A549 (cell line): ENCODE results near the gene TEX22. TPM values are rescaled to one million over a fixed set of nuclear protein-coding genes. Genes with fewer than 3 reads are reported as not detected.

Source experiments
- ATAC-seq, 2 experiments: fragments of 200-7000 bp in 1 of 2; fragments of >200 bp in 1 of 2; cut with Nextera tagmentation in 1 of 2; cut with Tn5 transposase in 1 of 2; 3 replicates each; pipeline versions ENCODE4 v1.8.0 to v1.9.1; 2018 to 2020; ENCODE audit warnings: mild to moderate bottlenecking in 1 of 2, moderate library complexity in 1 of 2
- CTCF ChIA-PET: fragments of 300-600 bp; sonication (Branson Sonifier 250); formaldehyde crosslinking; extraction: SDS; loops from one replicate; lab custom pipeline; 2021; ENCODE audit warnings: antibody characterized with exemption, inconsistent platforms; lab: Yijun Ruan, JAX
- POLR2A ChIA-PET: fragments of 350-600 bp; formaldehyde crosslinking; extraction: SDS; loops from one replicate; lab custom pipeline; 2021; ENCODE audit warnings: antibody characterized with exemption, inconsistent platforms; lab: Yijun Ruan, JAX
- DNase-seq, 2 experiments: peaks; one replicate each; pipeline versions ENCODE4 v3.0.0 to v3.0.0-alpha.2; 2011 to 2016; ENCODE audit warnings: low read depth in 1 of 2, low spot score in 1 of 2
- FAIRE-seq: peaks from 2 replicates; lab custom pipeline; 2011; peaks lifted over from hg19 to GRCh38; lab: Jason Lieb, UNC
- H3K27ac ChIP-seq, 2 experiments: fragments of >200 bp; sonication (Bioruptor Twin); formaldehyde crosslinking; 3 replicates each; pipeline ENCODE4 v1.5.1; 2016 to 2017
- H3K4me1 ChIP-seq: fragments of >200 bp; sonication (Bioruptor Twin); formaldehyde crosslinking; 3 replicates; pipeline ENCODE4 v1.6.1; 2016
- H3K4me2 ChIP-seq: fragments of >200 bp; sonication (Bioruptor Twin); formaldehyde crosslinking; 3 replicates; pipeline ENCODE4 v1.6.1; 2016
- H3K4me3 ChIP-seq: fragments of >200 bp; sonication (Bioruptor Twin); formaldehyde crosslinking; 3 replicates; pipeline ENCODE4 v1.5.1; 2016
- H3K9me3 ChIP-seq: fragments of >200 bp; sonication (Bioruptor Twin); formaldehyde crosslinking; 3 replicates; pipeline ENCODE4 v1.6.1; 2016
- CEBPB ChIP-seq, 2 experiments: fragments of >200 bp in 1 of 2; sonication (Bioruptor Twin) in 1 of 2; formaldehyde crosslinking in 1 of 2; IDR thresholded peaks; 2 replicates each; pipeline ENCODE4 v1.6.1; 2012 to 2016
- EHF ChIP-seq: fragments of 250-450 bp; sonication (Bioruptor Pico); IDR thresholded peaks from 2 replicates; pipeline ENCODE4 v1.5.0; 2020; ENCODE audit warnings: mild to moderate bottlenecking
- EP300 ChIP-seq, 2 experiments: fragments of >200 bp; sonication (Bioruptor Twin); formaldehyde crosslinking; IDR thresholded peaks; 2 replicates in 1 of 2; 3 replicates in 1 of 2; pipeline ENCODE4 v1.6.1; 2016 to 2017
- FOSB ChIP-seq: fragments of 250-450 bp; sonication (Bioruptor Pico); IDR thresholded peaks from 2 replicates; pipeline ENCODE4 v1.5.0; 2020; ENCODE audit warnings: mild to moderate bottlenecking, moderate library complexity
- FOSL2 ChIP-seq, 2 experiments: fragments of 450-650 bp in 1 of 2; fragments of >200 bp in 1 of 2; sonication (Bioruptor Twin) in 1 of 2; formaldehyde crosslinking; IDR thresholded peaks; 2 replicates each; pipeline versions ENCODE4 v1.5.0 to v1.6.1; 2016 to 2020; ENCODE audit warnings: mild to moderate bottlenecking in 1 of 2, moderate library complexity in 1 of 2
- FOXS1 ChIP-seq: fragments of 250-450 bp; sonication (Bioruptor Pico); IDR thresholded peaks from 2 replicates; pipeline ENCODE4 v1.5.0; 2020; ENCODE audit warnings: mild to moderate bottlenecking, moderate library complexity
- GATA3 ChIP-seq: IDR thresholded peaks from 2 replicates; pipeline ENCODE4 v1.6.1; 2012; ENCODE audit warnings: borderline replicate concordance
- HOXB13 ChIP-seq: fragments of 250-450 bp; sonication (Bioruptor Pico); IDR thresholded peaks from 2 replicates; pipeline ENCODE4 v1.5.0; 2020; ENCODE audit warnings: low read depth, mild to moderate bottlenecking, moderate library complexity
- HOXB5 ChIP-seq: fragments of 250-450 bp; sonication (Bioruptor Pico); IDR thresholded peaks from 2 replicates; pipeline ENCODE4 v1.5.0; 2020; ENCODE audit warnings: mild to moderate bottlenecking, moderate library complexity
- KDM1A ChIP-seq: fragments of 200-600 bp; sonication (generic); IDR thresholded peaks from 2 replicates; pipeline ENCODE4 v1.6.1; 2016; ENCODE audit warnings: low read depth, mild to moderate bottlenecking
- KDM5A ChIP-seq: fragments of 200-600 bp; sonication (generic); IDR thresholded peaks from 2 replicates; pipeline ENCODE4 v1.6.1; 2016; ENCODE audit warnings: antibody characterized with exemption, mild to moderate bottlenecking
- MAZ ChIP-seq: fragments of 150-350 bp; IDR thresholded peaks from 2 replicates; pipeline ENCODE4 v1.6.1; 2014; ENCODE audit warnings: antibody characterized with exemption, low read depth, low read length, borderline replicate concordance
- PHF8 ChIP-seq: fragments of 200-600 bp; sonication (generic); IDR thresholded peaks from 2 replicates; pipeline ENCODE4 v1.6.1; 2016; ENCODE audit warnings: low read depth, mild to moderate bottlenecking, antibody characterized with exemption, moderate library complexity, borderline replicate concordance
- RCOR1 ChIP-seq: fragments of 150-350 bp; IDR thresholded peaks from 2 replicates; pipeline ENCODE4 v1.6.1; 2014; ENCODE audit warnings: antibody characterized with exemption, low read length, low read depth
- ZFP36 ChIP-seq: fragments of 450-650 bp; IDR thresholded peaks from 2 replicates; pipeline ENCODE4 v1.6.1; 2014; ENCODE audit warnings: borderline replicate concordance; ENCODE audit not compliant: partially characterized antibody
- WGBS: methylation state at CpG from one replicate; pipeline ENCODE4 v1.1.6; 2017; ENCODE audit errors: missing lambda C conversion rate; 5-methylcytosine and 5-hydroxymethylcytosine counted together
- polyA plus RNA-seq, 4 experiments: library from polyadenylated mRNA; depleted of rRNA in 3 of 4; stranded (reverse); fragments of >200 nt; fragmentation: RNase III in 1 of 4; extraction: RNeasy Plus Mini Kit Qiagen cat#74134 plus additional on column Dnase treatment in 1 of 4; gene quantifications; 2 replicates in 3 of 4; 3 replicates in 1 of 4; pipeline ENCODE4 v1.2.3, GENCODE V29; 2011 to 2017
- TF ChIP-seq, protein P1 (sequence below): IDR thresholded peaks from 2 replicates; pipeline ENCODE4 v1.6.1; 2012
- TF ChIP-seq, protein P2 (sequence below): fragments of >200 bp; sonication (Bioruptor Twin); formaldehyde crosslinking; IDR thresholded peaks from 3 replicates; pipeline ENCODE4 v1.5.1; 2016
- TF ChIP-seq, protein P3 (sequence below): fragments of 250-450 bp; sonication (Bioruptor Pico); IDR thresholded peaks from 2 replicates; pipeline ENCODE4 v1.5.0; 2020; ENCODE audit warnings: low read depth, mild to moderate bottlenecking, moderate library complexity
- TF ChIP-seq, protein P4 (sequence below): fragments of 150-350 bp; IDR thresholded peaks from 2 replicates; pipeline ENCODE4 v1.6.1; 2014; ENCODE audit warnings: low read depth, mild to moderate bottlenecking, low read length
- TF ChIP-seq, protein P5 (sequence below): fragments of 250-450 bp; sonication (Bioruptor Pico); IDR thresholded peaks from 2 replicates; pipeline ENCODE4 v1.5.0; 2021; ENCODE audit warnings: mild to moderate bottlenecking, moderate library complexity, borderline replicate concordance
- TF ChIP-seq, protein P6 (sequence below): fragments of 450-650 bp; IDR thresholded peaks from 2 replicates; pipeline ENCODE4 v1.6.1; 2014; ENCODE audit warnings: antibody characterized with exemption

TEX22 gene
- polyA plus RNA-seq, 2 of the 4 experiments (the other 2 are of a cell fraction), result 0.06 to 0.23 TPM

DNA sequence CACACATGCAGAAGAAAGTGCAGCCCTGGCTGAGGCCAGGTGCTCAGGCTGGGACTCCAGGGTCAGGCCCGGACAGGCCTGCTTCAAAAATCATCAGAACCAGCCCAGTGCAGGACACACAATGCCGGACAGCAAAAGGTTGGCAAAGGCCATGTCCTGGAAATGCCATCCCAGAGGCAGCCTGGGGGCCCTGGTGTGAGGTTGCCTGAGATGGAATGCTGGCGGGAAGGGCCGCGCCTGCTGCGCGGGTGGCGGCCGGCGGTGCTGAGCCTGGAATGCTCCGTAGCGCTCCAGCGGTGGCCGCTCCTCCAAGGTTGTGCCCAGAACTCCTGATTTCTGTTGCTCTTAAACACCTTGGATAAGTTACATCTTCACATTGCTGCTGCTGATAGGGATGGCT, 54.6 kb downstream of the TEX22 start (continued):
- TF ChIP-seq FOXS1 (CRISPR knock-in tag), result no peak
- TF ChIP-seq, protein P1, sequence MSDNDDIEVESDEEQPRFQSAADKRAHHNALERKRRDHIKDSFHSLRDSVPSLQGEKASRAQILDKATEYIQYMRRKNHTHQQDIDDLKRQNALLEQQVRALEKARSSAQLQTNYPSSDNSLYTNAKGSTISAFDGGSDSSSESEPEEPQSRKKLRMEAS, result no peak
- no peak for TF ChIP-seq KDM1A

DNA sequence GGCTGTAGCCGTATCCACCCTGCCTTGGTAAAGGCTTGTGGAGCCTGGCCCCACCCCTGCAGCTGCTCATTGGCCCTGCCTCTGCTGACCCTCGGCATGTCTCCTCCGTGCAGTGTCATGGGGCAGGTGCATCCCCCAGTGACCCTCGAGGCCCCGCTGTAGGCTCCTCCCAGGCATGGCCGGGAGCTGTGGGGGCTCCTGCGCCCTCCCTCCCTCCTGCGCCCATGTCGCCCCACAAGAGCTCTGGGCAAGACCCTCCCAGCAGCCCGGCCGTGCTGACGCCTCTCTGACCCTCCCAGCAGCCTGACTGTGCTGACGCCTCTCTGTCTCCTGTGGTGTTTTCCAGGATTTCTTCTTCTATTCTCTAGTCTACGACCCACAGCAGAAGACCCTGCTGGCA, 55.5 kb downstream of the TEX22 start:
- WGBS, result 93% methylated on average over 13 of the region's 14 CpGs
- Histone ChIP-seq H3K4me3 (no peak overlapping the region), H3K4me1 (no peaks in the 10 kb centered on the region), H3K27ac (no peak overlapping the region), H3K9me3 (no peaks in the 10 kb centered on the region), H3K4me2 (no peak overlapping the region)
- ChIA-PET POLR2A (interaction anchor here (0.7 kb wide), 1 partner anchor 36 kb away, joined by 4 read pairs; no protein-coding TSS in a partner anchor), CTCF (interaction anchor here (0.9 to 6.8 kb wide), 7 partner anchors 10 to 36 kb away, joined by 3 to 34 read pairs (median 5); no protein-coding TSS in a partner anchor)
- DNase-seq, result no peak
- FAIRE-seq, result no peak
- ATAC-seq, result no peak
- TF ChIP-seq, protein P1, result no peak
- TF ChIP-seq EP300 (IDR thresholded peaks at IDR 0.05) (no peak), PHF8 (no peak), GATA3 (no peak)

DNA sequence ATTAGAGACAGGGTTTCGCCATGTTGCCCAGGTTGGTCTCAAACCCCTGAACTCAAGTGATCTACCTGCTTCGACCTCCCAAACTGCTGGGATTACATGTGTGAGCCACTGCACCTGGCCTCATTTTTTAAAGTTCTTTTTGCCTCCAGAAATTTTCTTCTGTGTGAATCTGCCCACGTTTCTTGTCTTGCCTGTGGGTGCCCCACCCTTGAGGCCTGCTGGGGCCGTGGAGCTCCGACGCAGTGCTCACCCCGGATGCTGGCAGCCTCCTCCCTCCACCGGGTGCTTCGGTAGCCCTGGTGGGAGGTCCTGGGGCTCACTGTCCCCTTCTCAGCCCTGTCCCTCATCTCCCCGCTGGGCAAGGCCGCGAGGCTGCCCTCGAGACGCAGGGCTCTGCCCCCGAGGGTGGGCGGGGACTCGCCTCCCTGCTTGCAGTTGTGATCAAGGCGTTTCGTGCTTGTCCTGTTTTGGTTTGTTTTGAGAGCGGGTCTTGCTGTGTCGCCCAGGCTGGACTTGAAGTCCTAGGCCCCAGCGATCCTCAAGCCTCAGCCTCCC, 56.8 kb downstream of the TEX22 start:
- Histone ChIP-seq H3K27ac (no peak overlapping the region), H3K4me2 (no peak overlapping the region), H3K9me3 (no peaks in the 10 kb centered on the region), H3K4me1 (no peaks in the 10 kb centered on the region), H3K4me3 (no peak overlapping the region)
- ChIA-PET CTCF (interaction anchor here (0.7 to 6.8 kb wide), 3 partner anchors 16 to 35 kb away, joined by 3 to 34 read pairs (median 5); no protein-coding TSS in a partner anchor), POLR2A (no interaction called here)
- TF ChIP-seq FOXS1 (CRISPR knock-in tag), result no peak
- TF ChIP-seq, protein P2, sequence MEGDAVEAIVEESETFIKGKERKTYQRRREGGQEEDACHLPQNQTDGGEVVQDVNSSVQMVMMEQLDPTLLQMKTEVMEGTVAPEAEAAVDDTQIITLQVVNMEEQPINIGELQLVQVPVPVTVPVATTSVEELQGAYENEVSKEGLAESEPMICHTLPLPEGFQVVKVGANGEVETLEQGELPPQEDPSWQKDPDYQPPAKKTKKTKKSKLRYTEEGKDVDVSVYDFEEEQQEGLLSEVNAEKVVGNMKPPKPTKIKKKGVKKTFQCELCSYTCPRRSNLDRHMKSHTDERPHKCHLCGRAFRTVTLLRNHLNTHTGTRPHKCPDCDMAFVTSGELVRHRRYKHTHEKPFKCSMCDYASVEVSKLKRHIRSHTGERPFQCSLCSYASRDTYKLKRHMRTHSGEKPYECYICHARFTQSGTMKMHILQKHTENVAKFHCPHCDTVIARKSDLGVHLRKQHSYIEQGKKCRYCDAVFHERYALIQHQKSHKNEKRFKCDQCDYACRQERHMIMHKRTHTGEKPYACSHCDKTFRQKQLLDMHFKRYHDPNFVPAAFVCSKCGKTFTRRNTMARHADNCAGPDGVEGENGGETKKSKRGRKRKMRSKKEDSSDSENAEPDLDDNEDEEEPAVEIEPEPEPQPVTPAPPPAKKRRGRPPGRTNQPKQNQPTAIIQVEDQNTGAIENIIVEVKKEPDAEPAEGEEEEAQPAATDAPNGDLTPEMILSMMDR, result no peak
- no peak for TF ChIP-seq GATA3
- TF ChIP-seq FOSL2 (IDR thresholded peaks at IDR 0.05), result no peak
- no peak for TF ChIP-seq FOSL2 (CRISPR knock-in tag; IDR thresholded peaks at IDR 0.05)
- TF ChIP-seq, protein P1, result no peak
- no peak for TF ChIP-seq FOSB
- TF ChIP-seq, protein P3, sequence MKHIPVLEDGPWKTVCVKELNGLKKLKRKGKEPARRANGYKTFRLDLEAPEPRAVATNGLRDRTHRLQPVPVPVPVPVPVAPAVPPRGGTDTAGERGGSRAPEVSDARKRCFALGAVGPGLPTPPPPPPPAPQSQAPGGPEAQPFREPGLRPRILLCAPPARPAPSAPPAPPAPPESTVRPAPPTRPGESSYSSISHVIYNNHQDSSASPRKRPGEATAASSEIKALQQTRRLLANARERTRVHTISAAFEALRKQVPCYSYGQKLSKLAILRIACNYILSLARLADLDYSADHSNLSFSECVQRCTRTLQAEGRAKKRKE, result no peak
- TF ChIP-seq MAZ, result no peak
- TF ChIP-seq KDM5A, result no peak
- TF ChIP-seq, protein P4, sequence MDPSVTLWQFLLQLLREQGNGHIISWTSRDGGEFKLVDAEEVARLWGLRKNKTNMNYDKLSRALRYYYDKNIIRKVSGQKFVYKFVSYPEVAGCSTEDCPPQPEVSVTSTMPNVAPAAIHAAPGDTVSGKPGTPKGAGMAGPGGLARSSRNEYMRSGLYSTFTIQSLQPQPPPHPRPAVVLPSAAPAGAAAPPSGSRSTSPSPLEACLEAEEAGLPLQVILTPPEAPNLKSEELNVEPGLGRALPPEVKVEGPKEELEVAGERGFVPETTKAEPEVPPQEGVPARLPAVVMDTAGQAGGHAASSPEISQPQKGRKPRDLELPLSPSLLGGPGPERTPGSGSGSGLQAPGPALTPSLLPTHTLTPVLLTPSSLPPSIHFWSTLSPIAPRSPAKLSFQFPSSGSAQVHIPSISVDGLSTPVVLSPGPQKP, result no peak
- TF ChIP-seq ZFP36, result no peak
- TF ChIP-seq, protein P5, sequence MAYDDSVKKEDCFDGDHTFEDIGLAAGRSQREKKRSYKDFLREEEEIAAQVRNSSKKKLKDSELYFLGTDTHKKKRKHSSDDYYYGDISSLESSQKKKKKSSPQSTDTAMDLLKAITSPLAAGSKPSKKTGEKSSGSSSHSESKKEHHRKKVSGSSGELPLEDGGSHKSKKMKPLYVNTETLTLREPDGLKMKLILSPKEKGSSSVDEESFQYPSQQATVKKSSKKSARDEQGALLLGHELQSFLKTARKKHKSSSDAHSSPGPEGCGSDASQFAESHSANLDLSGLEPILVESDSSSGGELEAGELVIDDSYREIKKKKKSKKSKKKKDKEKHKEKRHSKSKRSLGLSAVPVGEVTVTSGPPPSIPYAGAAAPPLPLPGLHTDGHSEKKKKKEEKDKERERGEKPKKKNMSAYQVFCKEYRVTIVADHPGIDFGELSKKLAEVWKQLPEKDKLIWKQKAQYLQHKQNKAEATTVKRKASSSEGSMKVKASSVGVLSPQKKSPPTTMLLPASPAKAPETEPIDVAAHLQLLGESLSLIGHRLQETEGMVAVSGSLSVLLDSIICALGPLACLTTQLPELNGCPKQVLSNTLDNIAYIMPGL (CRISPR knock-in tag), result no peak
- TF ChIP-seq, protein P6, sequence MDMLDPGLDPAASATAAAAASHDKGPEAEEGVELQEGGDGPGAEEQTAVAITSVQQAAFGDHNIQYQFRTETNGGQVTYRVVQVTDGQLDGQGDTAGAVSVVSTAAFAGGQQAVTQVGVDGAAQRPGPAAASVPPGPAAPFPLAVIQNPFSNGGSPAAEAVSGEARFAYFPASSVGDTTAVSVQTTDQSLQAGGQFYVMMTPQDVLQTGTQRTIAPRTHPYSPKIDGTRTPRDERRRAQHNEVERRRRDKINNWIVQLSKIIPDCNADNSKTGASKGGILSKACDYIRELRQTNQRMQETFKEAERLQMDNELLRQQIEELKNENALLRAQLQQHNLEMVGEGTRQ, result no peak
- TF ChIP-seq HOXB5 (CRISPR knock-in tag), result no peak
- no peak for TF ChIP-seq RCOR1
- TF ChIP-seq CEBPB (IDR thresholded peaks at IDR 0.05), result no peak
- no peak for TF ChIP-seq EHF (CRISPR knock-in tag)
- no peak for TF ChIP-seq HOXB13 (CRISPR knock-in tag)
- DNase-seq (no peak), ATAC-seq (no peak), FAIRE-seq (no peak)
- WGBS, result 91% methylated on average over 22 of the region's 22 CpGs
